Activated naive CD4-positive, alpha-beta T cell treated with Interleukin-2 at 50 U/mL for 16 hours (primary cell): ENCODE measurements around the gene SELENOI.
"Not testable (repeated sequence)": the region's sequence is repeated elsewhere in the genome, so short reads cannot be mapped to it uniquely, and the experiment has no call there.

Experiments used
- DNase-seq: peaks from one replicate; pipeline ENCODE4 v3.0.0-alpha.2; 2020

Gene SELENOI

DNA sequence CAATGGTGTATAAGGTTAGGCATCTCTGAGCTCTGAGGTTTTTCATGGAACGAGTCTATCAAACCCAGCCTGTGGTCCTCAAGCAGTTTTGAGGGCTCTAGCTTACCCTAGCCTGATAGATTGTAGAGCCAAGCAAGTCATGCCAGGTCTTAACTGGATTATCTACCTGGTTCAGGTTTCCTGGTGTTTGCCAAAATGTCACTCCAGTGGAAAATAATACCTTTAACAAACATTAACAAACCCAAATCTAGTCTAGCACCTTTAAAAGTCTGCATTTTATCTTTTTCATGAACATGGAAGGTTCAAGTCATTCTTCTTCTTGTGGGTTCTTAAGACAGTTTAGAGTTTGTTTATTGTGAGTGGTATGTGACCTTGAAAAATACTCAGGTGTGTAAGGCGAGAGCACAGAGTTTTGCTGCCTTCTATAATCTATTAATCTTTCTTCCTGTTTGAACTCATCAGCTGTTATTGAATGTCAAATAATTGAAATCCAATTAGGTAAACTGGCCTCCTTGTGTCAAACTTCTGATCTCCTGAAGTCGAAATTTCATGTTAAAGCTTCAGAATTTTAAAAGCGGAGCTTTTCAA lies 14.0 kb downstream of the SELENOI start:
- no peak for DNase-seq

DNA sequence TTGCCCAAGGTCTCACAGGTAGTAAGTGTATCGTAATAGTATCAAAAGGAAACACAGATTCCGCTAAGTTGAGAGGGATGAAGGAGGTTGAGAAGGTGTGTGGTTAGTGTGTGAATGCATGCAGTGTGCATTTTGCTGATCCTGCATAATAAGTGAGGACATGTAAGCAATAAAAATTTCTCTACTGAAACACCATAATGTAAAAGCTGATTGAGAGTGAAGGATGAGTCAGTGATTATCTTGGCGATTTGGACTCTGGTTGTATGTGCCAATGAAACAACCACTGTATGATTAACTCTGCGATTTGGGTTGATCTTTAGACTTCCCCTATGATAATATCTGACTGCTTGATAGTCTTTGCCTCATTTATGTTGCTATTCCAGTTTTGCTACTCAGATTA lies 17.4 kb downstream of the SELENOI start:
- DNase-seq, result no peak

DNA sequence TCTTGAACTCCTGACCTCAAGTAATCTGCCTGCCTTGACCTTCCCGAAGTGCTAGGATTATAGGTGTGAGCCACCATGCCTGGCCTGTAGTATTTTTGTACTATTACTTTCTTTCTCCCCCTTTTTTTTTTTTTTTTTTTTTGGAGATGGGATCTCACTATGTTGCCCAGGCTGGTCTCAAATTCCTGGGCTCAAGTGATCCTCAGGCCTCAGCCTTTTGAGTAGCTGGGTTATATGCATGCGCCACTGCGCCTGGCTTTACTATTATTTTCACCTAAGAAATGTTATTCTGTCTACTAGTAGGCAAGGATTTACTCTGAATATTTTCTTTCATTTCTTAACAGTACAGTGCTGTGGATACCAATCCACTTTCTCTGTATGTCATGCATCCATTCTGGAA lies 18.0 kb downstream of the SELENOI start:
- no peak for DNase-seq

DNA sequence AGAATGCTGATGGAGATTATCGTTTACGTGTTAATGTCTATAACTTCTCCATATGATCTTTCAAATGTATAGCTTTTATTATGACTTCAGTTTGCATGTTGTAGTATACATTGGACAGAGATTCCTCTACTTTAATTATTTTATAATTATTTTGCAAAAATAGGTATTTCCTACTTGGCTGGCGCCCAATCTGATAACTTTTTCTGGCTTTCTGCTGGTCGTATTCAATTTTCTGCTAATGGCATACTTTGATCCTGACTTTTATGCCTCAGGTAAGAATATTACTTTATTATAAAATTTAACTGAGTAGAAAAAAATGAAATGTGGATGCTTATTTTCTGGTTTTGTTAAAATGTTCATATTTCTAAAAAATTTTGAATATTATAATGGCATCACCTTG lies 18.7 kb downstream of the SELENOI start:
- no peak for DNase-seq

DNA sequence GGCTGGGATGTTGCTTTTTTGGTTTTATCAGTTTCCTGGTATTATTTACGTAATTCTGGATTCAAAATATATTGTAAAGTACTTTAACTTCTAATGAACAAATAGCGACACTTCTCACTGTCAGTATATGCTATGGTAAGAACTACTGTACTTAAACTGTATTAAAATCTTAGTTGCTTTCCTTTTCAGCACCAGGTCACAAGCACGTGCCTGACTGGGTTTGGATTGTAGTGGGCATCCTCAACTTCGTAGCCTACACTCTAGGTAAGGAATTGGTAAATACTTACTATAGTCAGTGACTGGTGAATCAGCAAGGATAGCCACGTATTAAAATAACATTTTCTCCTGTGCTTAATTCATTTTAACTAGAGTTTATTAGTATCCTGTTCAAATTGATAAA lies 21.0 kb downstream of the SELENOI start:
- no peak for DNase-seq

GRCh38 chr2:26369664-26370063 lies 23.7 kb downstream of the SELENOI start:
- DNase-seq, result not testable (repeated sequence)

DNA sequence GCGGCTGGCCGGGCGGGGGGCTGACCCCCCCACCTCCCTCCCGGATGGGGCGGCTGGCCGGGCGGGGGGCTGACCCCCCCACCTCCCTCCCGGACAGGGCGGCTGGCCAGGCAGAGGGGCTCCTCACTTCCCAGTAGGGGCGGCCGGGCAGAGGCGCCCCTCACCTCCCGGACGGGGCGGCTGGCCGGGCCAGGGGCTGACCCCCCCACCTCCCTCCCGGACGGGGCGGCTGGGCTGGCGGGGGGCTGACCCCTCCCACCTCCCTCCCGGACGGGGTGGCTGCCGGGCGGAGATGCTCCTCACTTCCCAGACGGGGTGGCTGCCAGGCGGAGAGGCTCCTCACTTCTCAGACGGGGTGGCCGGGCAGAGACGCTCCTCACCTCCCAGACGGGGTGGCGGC lies 25.0 kb downstream of the SELENOI start:
- DNase-seq, result not testable (repeated sequence)

GRCh38 chr2:26376799-26377198 lies 30.9 kb downstream of the SELENOI start:
- no peak for DNase-seq

- no peak for DNase-seq
These were observed 34.3 kb downstream of the SELENOI start for GRCh38 chr2:26380281-26380680.

DNA sequence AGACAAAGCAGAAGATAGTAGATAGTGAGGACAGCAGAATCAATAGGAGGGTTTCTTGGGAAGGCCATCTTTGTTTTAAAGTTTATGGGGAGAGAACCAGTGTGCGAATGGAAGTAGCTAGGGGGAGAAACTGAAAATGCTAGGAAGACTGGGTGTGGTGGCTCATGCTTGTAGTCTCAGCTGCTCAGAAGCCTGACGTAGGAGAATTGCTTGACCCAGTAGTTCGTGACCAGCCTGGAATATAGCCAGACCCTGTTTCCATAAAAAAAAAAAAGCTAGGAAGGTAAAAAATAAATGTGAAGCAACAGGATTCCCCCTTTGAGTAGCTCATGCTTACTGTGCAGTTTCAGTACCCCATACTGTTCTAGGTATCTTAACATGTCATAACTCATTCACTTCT lies 36.6 kb downstream of the SELENOI start:
- DNase-seq, result no peak

DNA sequence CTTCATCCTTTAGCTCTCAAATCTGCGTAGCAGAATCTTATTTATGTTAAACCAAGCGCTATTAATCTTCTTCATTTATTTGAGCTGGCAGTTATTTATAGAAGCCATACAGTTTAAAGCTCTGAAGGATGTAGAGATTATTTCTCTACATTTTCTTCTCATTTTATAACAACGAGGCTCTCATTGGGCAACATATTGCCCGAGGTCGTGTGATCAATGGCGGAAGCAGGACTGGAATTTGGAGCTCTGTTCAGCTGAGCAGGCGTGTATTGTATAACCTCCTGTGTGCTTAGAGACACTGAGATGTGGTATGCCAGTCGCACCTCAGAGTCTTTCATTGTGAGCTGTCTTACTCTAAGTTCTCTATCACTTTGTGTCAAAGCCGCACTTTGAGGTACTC lies 38.2 kb downstream of the SELENOI start:
- DNase-seq, result no peak

DNA sequence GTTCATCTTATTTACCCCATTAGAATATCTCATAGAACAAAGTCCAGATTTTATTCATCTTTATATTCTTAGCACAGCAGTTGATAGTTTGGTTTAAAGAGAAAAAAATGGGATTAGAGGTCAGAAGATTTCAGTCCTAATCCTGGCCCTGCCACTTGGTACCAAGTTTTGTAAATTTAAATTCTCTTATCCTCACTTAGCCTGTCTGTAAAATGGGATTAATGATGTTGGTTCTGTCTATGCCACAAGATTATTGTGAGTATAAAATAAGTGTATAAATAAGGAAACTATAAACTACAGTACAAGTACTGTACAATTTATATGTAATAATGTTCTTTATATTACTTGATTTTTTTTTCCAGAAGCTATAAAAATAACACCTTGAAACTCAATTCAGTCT lies 38.7 kb downstream of the SELENOI start:
- DNase-seq, result no peak

DNA sequence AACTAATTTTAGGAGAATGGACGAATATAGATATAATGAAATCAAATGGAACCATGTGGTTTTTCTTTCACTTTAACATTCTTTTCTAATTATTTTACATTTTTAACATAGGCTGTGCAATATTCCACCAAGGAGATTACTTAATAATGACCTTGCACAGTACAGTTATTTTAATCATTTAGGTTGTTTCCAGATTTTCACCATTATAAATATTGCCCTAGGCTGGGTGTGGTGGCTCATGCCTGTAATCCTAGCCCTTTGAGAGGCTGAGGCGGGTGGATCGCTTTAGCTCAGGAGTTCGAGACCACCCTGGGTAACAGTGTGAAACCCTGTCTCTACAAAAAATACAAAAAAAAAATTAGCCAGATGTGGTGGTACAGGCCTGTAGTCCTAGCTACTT lies 41.2 kb downstream of the SELENOI start:
- DNase-seq, result no peak

GRCh38 chr2:26394694-26395093 lies 48.8 kb downstream of the SELENOI start:
- DNase-seq, result no peak

DNA sequence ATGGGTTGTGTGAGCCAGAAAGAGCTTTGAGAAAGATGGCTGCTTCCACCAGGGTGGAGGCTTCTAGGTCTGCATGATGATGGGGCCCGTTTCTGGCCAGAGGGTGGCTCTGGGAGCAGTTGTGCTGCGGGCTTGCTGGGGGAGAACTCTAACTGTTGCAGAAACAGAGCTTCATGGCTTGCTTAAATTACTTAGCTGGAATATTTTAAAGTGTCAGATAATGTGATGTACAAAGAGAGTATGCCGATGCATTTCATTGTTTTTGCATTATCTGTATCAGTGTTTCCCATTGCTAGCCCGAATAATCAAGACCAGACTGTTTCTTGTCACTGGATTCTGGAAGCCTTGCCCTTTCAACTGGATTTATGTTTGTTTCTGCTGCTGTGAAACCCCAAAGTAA lies 49.5 kb downstream of the SELENOI start:
- DNase-seq, result no peak

DNA sequence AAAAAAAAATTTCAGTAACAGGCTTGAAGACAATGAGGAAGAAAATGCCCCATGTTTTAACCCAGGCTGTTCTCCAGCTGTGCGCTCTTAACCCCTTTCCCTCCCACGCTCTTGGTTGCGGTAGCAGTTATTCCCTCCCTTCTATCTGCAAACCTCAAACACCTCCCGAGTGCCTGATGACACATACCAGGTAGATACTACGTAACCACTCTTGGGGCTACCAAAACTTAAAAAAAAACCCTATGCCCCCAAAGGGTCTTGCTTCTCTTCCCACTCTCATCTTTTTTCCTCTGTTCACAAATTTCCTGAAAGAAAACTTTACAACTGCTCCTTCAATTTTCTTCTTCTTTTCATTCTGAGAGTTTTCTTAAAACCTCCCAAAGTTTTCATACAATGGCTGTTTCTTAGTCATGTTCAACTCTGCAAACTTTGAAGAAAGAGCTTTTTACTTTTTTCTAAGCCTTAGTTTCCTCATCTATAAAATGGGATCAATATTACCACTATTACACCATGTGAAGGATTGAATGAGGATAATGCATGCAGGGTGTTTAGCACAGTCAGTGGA lies 50.9 kb downstream of the SELENOI start:
- peak; percentile 37 for DNase-seq

DNA sequence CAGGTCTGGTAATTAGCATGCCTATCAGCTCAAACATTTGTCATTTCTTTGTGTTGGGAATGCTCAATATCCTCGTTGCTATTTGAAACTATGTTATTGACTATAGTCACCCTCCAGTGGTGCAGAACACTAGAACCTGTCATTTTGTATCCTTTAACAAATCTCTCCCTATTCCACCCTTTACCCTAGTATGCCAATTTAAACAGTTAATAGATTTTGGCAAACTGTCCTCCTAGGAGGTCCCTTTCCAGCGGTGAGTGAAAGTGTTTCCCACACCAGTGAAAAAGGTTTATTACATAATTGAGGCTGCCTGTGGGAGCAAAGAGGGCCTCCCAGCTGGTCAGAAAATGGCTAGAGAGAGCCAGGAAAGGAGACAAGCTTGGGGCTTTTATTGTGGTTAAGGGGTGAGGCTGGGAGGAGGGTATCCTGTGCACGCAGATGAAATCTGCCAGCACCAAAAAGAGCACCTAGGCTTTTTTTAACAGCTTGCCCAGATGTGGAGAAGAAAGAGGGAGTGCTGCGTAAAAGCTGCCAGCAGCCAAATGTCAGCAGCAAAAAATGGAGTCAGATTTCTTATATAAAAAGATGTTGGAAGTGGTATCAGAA lies 53.9 kb downstream of the SELENOI start:
- DNase-seq, result no peak

DNA sequence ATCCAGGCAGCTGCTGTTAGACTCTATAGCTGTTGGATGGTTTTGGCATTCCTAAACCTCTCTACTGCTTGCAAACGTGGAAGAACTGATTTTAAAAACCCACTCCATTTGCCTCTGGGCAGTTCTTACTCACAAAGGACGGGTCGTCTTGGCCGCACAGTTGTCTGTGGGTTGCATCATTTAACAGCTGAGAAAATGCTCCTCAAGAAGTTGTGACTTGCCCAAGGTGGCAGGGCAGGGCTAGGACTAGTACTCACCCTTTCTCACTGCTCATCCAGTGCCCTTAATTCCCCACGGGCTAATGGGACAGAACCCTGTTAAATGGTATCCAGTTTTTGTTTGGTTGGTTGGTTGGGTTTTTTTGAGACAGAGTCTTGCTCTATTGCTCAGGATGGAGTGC lies 54.8 kb downstream of the SELENOI start:
- DNase-seq, result no peak

- peak; percentile 5 for DNase-seq
These were observed 56.0 kb downstream of the SELENOI start, which contains the start of gene DRC1 for GRCh38 chr2:26401739-26402541. TSS of gene DRC1 (plus strand) at chr2:26401920. CDS start at chr2:26401990, 70 bp downstream.

DNA sequence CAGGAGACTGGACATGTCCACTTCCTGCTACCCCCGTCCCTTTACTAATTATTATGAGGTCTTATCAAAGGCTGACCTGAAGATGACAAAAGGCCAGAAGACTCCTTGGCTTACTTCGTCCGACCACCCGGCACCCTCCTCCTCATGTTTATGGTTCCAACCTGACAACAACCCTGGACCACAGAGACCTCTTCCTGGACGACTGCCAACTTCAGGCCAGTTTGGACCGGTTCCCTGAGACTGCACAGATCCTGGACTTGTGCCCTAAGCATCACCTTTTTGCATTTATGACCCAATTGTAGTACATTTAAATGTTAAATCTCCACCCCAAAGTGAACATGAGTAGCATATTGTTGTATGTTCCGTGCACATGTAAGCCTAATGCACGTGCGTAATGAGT lies 61.6 kb downstream of the SELENOI start:
- DNase-seq, result no peak

DNA sequence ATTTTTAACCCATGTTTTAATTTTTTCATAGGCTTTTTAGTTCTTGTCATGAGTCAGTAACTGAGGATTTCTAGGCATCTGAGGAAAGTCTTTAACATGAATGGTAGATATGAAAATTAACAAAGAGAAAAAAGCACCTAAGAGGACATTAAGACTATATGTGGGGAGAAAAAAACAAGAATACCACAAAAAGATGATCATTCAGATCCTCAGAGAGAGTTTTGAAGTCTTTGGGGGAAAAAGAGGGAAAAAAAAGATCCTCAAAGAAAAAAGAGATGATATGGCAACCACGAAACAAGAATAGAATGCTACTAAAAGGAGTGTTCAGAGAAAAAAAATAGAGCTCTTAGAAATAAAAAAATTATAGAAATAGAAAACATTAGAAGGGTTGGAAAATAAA lies 63.8 kb downstream of the SELENOI start:
- no peak for DNase-seq

- no peak for DNase-seq
These were observed 64.9 kb downstream of the SELENOI start for GRCh38 chr2:26410764-26411243.

DNA sequence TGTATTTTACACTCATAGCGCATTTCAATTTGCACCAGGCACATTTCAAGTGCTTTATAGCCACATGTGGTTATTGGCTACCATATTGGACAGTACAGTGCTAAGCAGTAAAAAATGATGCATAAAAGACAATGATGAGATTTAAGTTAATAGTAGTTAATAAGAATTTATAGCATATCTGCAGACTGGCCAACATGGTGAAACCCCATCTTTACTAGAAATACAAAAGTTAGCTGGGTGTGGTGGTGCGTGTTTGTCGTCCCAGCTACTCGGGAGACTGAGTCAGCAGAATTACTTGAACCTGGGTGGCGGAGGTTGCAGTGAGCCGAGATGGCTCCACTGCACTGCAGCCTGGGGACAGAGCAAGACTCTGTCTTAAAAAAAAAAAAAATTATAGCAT lies 65.5 kb downstream of the SELENOI start:
- no peak for DNase-seq
